Nephron (organoid): ENCODE data around the gene SNRPN.
"Not testable (repeated sequence)": the region's sequence is repeated elsewhere in the genome, so short reads cannot be mapped to it uniquely, and the experiment has no call there.

Experiments used
- H3K27ac Mint-ChIP-seq, 3 experiments: 2 replicates each; pipeline ENCODE4 v1.8.0; 2020; ENCODE audit warnings: mixed read lengths in 3 of 3, mild to moderate bottlenecking in 2 of 3, moderate library complexity in 1 of 3
- H3K27me3 Mint-ChIP-seq: 2 replicates; pipeline ENCODE4 v1.8.0; 2021; ENCODE audit warnings: low read depth, mild to moderate bottlenecking, moderate library complexity, mixed read lengths
- H3K36me3 Mint-ChIP-seq: 2 replicates; pipeline ENCODE4 v1.8.0; 2020; ENCODE audit warnings: low read depth, mixed read lengths
- H3K4me1 Mint-ChIP-seq: 2 replicates; pipeline ENCODE4 v1.8.0; 2020; ENCODE audit warnings: mixed read lengths
- H3K4me3 Mint-ChIP-seq, 3 experiments: 2 replicates each; pipeline ENCODE4 v1.8.0; 2020; ENCODE audit warnings: mild to moderate bottlenecking in 3 of 3, mixed read lengths in 3 of 3, moderate library complexity in 2 of 3
- H3K9me3 Mint-ChIP-seq: 2 replicates; pipeline ENCODE4 v1.8.0; 2020; ENCODE audit warnings: mixed read lengths
- TF ChIP-seq, protein P1 (sequence below), 3 experiments: fragments of 200-600 bp; sonication (generic); IDR thresholded peaks; one replicate each; pipeline ENCODE4 v1.5.0; 2021; ENCODE audit warnings: antibody characterized with exemption in 3 of 3; ENCODE audit not compliant: unreplicated experiment in 3 of 3

The SNRPN gene

DNA sequence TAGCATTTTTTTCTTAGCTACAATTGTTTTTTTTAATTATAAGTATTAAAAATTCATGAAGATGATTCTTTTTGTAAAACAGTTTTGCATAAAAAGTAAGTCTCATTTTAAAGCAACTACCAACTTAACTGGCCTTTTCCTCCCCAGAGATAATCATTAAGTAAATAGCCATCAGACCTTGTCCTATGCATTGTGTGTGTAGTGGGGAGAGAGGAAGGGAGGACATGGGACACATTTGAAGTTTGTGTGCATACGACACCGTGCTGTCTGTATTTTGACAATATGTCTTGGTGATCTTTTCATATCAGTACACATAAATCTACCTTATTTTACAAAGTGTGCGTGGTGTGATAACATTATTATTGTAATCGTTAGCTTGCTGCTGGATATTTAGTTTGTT, 8.1 kb downstream of the SNRPN start:
- Mint-ChIP-seq H3K4me1 (peaks cover 7% of the 10 kb centered on the region), H3K27me3 (no peaks in the 10 kb centered on the region), H3K9me3 (peaks cover 14% of the 10 kb centered on the region), H3K36me3 (peaks cover 65% of the 10 kb centered on the region), H3K4me3 (no peak overlapping the region), H3K27ac (no peak overlapping the region)
- TF ChIP-seq, protein P1, sequence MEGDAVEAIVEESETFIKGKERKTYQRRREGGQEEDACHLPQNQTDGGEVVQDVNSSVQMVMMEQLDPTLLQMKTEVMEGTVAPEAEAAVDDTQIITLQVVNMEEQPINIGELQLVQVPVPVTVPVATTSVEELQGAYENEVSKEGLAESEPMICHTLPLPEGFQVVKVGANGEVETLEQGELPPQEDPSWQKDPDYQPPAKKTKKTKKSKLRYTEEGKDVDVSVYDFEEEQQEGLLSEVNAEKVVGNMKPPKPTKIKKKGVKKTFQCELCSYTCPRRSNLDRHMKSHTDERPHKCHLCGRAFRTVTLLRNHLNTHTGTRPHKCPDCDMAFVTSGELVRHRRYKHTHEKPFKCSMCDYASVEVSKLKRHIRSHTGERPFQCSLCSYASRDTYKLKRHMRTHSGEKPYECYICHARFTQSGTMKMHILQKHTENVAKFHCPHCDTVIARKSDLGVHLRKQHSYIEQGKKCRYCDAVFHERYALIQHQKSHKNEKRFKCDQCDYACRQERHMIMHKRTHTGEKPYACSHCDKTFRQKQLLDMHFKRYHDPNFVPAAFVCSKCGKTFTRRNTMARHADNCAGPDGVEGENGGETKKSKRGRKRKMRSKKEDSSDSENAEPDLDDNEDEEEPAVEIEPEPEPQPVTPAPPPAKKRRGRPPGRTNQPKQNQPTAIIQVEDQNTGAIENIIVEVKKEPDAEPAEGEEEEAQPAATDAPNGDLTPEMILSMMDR (IDR thresholded peaks at IDR 0.05; ENCODE audit: unreplicated experiment in 3 of 3) = no peak

DNA sequence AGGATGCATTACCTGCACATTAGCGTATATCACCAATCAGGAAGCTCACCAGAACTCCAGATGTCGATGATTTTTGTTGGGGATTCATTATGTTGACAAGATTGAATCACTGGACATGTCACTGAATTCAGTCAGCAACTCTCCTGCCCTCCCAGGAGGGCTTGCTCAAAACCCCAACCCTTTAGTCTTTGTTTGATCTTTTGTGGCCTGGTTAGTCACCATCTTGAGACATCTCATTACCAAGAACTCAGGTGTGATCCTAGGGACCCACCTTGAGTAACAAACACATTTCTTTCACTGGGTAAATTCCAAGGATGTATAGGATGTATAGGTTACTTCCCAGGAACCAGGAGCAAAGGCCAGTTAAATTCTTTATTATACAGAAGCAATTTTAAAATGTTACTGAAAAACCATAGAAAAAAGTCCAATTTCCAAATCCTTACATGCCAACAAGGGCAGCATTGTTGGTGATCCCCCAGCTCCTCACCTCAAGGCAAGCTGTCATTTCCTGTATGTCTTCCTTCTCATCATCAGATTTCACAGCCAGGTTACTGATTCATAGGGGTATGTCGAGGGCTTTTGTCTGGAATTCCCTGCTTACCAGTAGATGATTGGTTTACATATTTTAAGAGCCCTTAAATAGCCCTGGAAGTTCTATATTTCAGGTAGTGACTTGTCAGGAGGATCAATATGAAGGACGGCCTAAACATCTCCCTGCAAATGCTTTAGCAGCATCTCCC, 11.7 kb downstream of the SNRPN start:
- Mint-ChIP-seq H3K4me3 (no peak overlapping the region), H3K4me1 (no peaks in the 10 kb centered on the region), H3K27ac (no peak overlapping the region), H3K27me3 (no peaks in the 10 kb centered on the region), H3K9me3 (peaks cover 11% of the 10 kb centered on the region), H3K36me3 (peaks cover 65% of the 10 kb centered on the region)
- TF ChIP-seq, protein P1 (IDR thresholded peaks at IDR 0.05; ENCODE audit: unreplicated experiment in 3 of 3) = no peak

DNA sequence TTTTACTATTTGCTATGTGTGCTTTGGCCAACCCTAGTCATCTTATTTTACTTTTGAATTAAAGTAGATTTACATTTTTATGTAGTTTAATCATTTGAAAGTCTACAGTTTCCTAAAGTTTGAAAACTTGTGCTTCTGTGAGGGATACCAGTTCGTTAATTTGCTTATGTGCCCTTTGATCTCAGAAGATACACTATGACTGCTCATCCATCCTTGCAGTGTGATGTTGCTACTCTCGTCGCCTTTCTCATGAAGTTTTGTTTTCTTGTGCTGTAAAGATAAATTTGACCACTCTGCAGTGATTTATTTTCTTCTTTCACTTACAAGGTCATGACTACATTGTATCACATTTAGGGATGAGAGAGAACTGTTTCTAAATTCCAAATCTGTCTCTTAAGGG, 16.3 kb downstream of the SNRPN start:
- Mint-ChIP-seq H3K36me3 (peaks cover 70% of the 10 kb centered on the region), H3K27me3 (no peaks in the 10 kb centered on the region), H3K9me3 (peaks cover 15% of the 10 kb centered on the region), H3K4me1 (no peaks in the 10 kb centered on the region), H3K27ac (no peak overlapping the region), H3K4me3 (no peak overlapping the region)
- TF ChIP-seq, protein P1 (IDR thresholded peaks at IDR 0.05; ENCODE audit: unreplicated experiment in 3 of 3) = no peak

DNA sequence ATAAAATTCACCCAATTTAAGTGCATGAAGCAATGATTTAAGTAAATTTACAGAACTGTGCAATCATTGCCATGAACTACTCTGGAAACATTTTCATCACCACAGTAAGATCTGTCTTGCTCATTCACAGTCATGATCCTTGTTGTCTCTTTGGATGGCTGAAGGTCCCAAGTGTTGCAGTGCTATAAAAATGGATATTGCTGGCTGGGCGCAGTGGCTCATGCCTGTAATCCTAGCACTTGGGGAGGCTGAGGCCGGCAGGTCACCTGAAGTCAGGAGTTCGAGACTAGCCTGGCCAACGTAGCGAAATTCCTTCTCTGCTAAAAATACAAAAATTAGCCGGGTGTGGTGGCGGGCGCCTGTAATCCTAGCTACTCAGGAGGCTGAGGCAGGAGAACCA, 17.0 kb downstream of the SNRPN start:
- Mint-ChIP-seq H3K27me3 (no peaks in the 10 kb centered on the region), H3K4me1 (no peaks in the 10 kb centered on the region), H3K27ac (no peak overlapping the region), H3K9me3 (peaks cover 22% of the 10 kb centered on the region), H3K36me3 (peaks cover 70% of the 10 kb centered on the region), H3K4me3 (no peak overlapping the region)
- TF ChIP-seq, protein P1 (IDR thresholded peaks at IDR 0.05; ENCODE audit: unreplicated experiment in 3 of 3) = no peak

DNA sequence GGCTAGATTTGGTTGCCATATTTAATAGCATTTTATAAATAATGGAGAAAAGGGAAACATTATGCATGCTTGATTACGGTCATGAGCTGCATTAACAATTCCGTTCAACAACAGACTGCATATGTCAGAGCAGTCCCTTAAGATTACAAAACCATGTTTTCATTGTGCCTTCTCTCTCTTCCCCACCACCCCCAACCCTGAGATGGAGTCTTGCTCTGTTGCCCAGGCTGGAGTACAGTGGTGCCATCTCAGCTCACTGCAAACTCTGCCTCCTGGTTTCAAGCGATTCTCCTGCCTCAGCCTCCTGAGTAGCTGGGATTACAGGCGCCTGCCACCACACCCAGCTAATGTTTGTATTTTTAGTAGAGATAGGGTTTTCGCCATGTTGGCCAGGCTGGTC, 17.9 kb downstream of the SNRPN start:
- H3K27ac Mint-ChIP-seq, H3K27me3 Mint-ChIP-seq, H3K4me3 Mint-ChIP-seq, H3K4me1 Mint-ChIP-seq: not testable (repeated sequence)
- peaks cover 70% of the 10 kb centered on the region for H3K36me3 Mint-ChIP-seq
- peaks cover 23% of the 10 kb centered on the region for H3K9me3 Mint-ChIP-seq

DNA sequence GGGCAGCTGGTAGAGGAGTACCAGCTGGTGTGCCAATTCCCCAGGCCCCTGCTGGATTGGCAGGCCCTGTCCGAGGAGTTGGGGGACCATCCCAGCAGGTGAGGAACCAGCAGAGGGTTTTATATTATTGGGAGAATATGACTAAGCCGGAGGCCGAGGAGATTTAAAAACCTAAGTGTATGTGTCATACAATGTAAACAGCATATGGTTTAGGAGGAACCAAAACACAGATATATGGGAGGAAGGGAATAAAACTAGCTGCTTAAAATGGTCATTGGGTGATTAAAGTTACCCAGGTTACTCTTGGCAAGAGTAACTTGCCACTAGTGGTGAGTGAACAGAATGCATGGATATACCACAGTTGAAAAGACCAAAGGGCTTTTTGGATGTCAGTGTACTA, 22.1 kb downstream of the SNRPN start:
- no peak overlapping the region for H3K4me3 Mint-ChIP-seq
- H3K9me3 Mint-ChIP-seq = peaks cover 30% of the 10 kb centered on the region
- H3K27ac Mint-ChIP-seq = no peak overlapping the region
- H3K36me3 Mint-ChIP-seq = peaks cover 76% of the 10 kb centered on the region
- TF ChIP-seq, protein P1 (IDR thresholded peaks at IDR 0.05; ENCODE audit: unreplicated experiment in 3 of 3) = no peak
- H3K4me1 Mint-ChIP-seq = no peaks in the 10 kb centered on the region
- H3K27me3 Mint-ChIP-seq = no peaks in the 10 kb centered on the region
